Measurements from ENCODE around the gene PAPSS1.

- no peak for TF ChIP-seq JUND (IDR thresholded peaks at IDR 0.05; ENCODE audit: borderline replicate concordance, low read depth, low read length)
- TF ChIP-seq JUND (tag; IDR thresholded peaks at IDR 0.05; ENCODE audit: borderline replicate concordance, low read depth, low read length), result no peak
- no peak for TF ChIP-seq SMAD3 (CRISPR knock-in tag; conservative IDR thresholded peaks at IDR 0.05)
- TF ChIP-seq CTCF (IDR thresholded peaks at IDR 0.05 in 2 of 3, conservative IDR thresholded peaks at IDR 0.05 in 1 of 3; ENCODE audit: insufficient read depth in 2 of 3, low read depth in 1 of 3, low read length in 3 of 3), result peak; percentile 51 to 79 (median 59)
- TF ChIP-seq HCFC1 (IDR thresholded peaks at IDR 0.05; ENCODE audit: low read depth, low read length), result no peak
- TF ChIP-seq, protein P1, sequence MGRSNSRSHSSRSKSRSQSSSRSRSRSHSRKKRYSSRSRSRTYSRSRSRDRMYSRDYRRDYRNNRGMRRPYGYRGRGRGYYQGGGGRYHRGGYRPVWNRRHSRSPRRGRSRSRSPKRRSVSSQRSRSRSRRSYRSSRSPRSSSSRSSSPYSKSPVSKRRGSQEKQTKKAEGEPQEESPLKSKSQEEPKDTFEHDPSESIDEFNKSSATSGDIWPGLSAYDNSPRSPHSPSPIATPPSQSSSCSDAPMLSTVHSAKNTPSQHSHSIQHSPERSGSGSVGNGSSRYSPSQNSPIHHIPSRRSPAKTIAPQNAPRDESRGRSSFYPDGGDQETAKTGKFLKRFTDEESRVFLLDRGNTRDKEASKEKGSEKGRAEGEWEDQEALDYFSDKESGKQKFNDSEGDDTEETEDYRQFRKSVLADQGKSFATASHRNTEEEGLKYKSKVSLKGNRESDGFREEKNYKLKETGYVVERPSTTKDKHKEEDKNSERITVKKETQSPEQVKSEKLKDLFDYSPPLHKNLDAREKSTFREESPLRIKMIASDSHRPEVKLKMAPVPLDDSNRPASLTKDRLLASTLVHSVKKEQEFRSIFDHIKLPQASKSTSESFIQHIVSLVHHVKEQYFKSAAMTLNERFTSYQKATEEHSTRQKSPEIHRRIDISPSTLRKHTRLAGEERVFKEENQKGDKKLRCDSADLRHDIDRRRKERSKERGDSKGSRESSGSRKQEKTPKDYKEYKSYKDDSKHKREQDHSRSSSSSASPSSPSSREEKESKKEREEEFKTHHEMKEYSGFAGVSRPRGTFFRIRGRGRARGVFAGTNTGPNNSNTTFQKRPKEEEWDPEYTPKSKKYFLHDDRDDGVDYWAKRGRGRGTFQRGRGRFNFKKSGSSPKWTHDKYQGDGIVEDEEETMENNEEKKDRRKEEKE (IDR thresholded peaks at IDR 0.05; ENCODE audit: borderline replicate concordance in 1 of 2, control insufficient read depth in 1 of 2, low read depth in 2 of 2, low read length in 1 of 2), result no peak
- no peak for TF ChIP-seq IFI16 (CRISPR knock-in tag; IDR thresholded peaks at IDR 0.05)
Observed at GRCh38 chr4:107579099-107579498, 140.9 kb downstream of the PAPSS1 start.

Data from K562 (cell line).